ENCODE results near the gene BTBD9. TPM values are rescaled to one million over a fixed set of nuclear protein-coding genes. Genes with fewer than 3 reads are reported as not detected.

Gene BTBD9
- total RNA-seq, 1 experiment from 2014 or later, result 4.3 TPM

DNA sequence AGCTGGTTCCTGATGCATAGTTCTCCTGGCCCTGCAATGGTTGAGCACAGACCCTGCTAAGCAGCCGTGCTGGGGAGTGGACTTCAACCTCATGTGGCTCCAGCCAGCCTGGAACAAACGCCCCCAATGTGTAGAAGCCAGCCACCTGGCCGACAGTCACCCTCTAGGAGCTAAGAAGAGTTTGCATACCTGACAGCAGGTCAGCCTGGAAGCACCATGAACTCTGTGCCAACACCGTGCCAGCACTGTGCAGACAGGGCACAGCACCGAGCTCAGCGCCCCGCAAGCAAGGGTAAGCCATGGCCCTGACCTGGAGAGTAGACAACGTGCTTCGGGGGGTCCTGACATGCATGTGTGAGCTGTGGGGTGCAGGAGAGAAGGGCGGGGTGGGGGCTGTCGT, 463.9 kb downstream of the BTBD9 start:
- Histone ChIP-seq H3K27ac (ENCODE audit: low read length) (no peak overlapping the region), H3K4me2 (ENCODE audit: low read length) (no peak overlapping the region), H3K4me3 (ENCODE audit: low read length) (no peak overlapping the region), H3K27me3 (ENCODE audit: low read length) (no peaks in the 10 kb centered on the region), H3K9me2 (replicated peaks; ENCODE audit: low read length) (no peaks in the 10 kb centered on the region), H3F3A (ENCODE audit: low read length, unreplicated experiment) (no peaks in the 10 kb centered on the region), H3K9ac (ENCODE audit: low read length) (no peak overlapping the region), H3K9me3 (ENCODE audit: low read length) (no peaks in the 10 kb centered on the region), H4K20me1 (ENCODE audit: low read length) (no peaks in the 10 kb centered on the region), H3K4me1 (ENCODE audit: insufficient read depth, low read length) (peaks cover 13% of the 10 kb centered on the region), H3K36me3 (ENCODE audit: low read depth, low read length) (no peaks in the 10 kb centered on the region), H2AFZ (ENCODE audit: low read length) (no peak overlapping the region), H3K79me2 (ENCODE audit: low read length) (no peaks in the 10 kb centered on the region)
- TF ChIP-seq, protein P1, sequence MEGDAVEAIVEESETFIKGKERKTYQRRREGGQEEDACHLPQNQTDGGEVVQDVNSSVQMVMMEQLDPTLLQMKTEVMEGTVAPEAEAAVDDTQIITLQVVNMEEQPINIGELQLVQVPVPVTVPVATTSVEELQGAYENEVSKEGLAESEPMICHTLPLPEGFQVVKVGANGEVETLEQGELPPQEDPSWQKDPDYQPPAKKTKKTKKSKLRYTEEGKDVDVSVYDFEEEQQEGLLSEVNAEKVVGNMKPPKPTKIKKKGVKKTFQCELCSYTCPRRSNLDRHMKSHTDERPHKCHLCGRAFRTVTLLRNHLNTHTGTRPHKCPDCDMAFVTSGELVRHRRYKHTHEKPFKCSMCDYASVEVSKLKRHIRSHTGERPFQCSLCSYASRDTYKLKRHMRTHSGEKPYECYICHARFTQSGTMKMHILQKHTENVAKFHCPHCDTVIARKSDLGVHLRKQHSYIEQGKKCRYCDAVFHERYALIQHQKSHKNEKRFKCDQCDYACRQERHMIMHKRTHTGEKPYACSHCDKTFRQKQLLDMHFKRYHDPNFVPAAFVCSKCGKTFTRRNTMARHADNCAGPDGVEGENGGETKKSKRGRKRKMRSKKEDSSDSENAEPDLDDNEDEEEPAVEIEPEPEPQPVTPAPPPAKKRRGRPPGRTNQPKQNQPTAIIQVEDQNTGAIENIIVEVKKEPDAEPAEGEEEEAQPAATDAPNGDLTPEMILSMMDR (conservative IDR thresholded peaks at IDR 0.05; ENCODE audit: low read depth, low read length), result no peak
- TF ChIP-seq EZH2phosphoT487 (IDR thresholded peaks at IDR 0.05; ENCODE audit: borderline replicate concordance, low read length) (no peak), EZH2 (IDR thresholded peaks at IDR 0.05; ENCODE audit: low read length, unreplicated experiment) (no peak)
- no TSS peak for BruUV-seq (replicated peaks)
- ATAC-seq, result no peak
- ChIA-PET CTCF (no interaction called here), POLR2A (ENCODE audit: unreplicated experiment) (interaction anchor here (0.7 kb wide), 1 partner anchor 91 kb away, joined by 4 read pairs; no protein-coding TSS in a partner anchor)
- intact Hi-C loops (cut with micrococcal nuclease), result loop anchor here (10.0 kb wide), 1 partner anchor 109 kb away; no protein-coding TSS in a partner anchor
- no peak for DNase-seq

DNA sequence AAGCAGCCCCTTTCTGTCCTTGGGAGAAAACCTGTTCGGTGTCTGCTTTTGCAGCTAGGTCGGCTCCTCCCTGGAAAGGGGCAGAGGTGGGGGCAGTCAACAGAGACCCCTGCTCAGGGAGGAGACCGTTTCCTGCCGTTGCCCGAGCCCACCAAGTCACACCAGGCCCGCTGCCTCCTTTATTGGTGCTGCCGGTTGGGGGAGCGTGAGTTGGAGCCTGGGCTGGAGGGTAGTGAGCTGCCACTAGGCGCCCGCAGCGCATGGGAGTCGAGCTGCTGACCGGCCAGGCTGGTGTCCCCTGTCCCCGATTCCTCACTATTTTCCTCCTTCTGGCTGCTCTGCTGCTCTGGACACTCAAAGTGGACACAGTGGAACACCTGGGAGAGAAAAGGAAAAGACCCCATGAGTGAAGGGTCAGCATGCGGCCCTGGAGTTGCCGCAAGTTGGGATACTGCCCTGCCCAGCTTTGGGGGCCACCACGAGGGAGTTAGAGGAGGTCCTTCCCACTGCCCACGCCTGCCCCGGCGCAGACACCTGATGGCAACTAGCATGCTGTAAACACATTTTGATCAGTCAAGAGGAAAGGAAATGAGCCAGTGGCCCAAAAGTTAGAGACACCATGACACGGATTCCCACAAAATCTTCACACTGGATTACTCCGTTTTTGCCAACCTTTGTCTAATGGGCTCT, 464.8 kb downstream of the BTBD9 start:
- Histone ChIP-seq H3K9me2 (replicated peaks; ENCODE audit: low read length) (no peaks in the 10 kb centered on the region), H2AFZ (ENCODE audit: low read length) (no peak overlapping the region), H3K79me2 (ENCODE audit: low read length) (no peaks in the 10 kb centered on the region), H3K9ac (ENCODE audit: low read length) (no peak overlapping the region), H3K9me3 (ENCODE audit: low read length) (no peaks in the 10 kb centered on the region), H3K4me2 (ENCODE audit: low read length) (no peak overlapping the region), H3K36me3 (ENCODE audit: low read depth, low read length) (no peaks in the 10 kb centered on the region), H3K27ac (ENCODE audit: low read length) (peak overlapping the region; percentile 15), H3K4me1 (ENCODE audit: insufficient read depth, low read length) (peaks cover 13% of the 10 kb centered on the region), H3K4me3 (ENCODE audit: low read length) (no peak overlapping the region), H3K27me3 (ENCODE audit: low read length) (no peaks in the 10 kb centered on the region), H3F3A (ENCODE audit: low read length, unreplicated experiment) (no peaks in the 10 kb centered on the region), H4K20me1 (ENCODE audit: low read length) (no peaks in the 10 kb centered on the region)
- ATAC-seq (no peak), DNase-seq (no peak)
- TF ChIP-seq EZH2 (IDR thresholded peaks at IDR 0.05; ENCODE audit: low read length, unreplicated experiment), result no peak
- no peak for TF ChIP-seq EZH2phosphoT487 (IDR thresholded peaks at IDR 0.05; ENCODE audit: borderline replicate concordance, low read length)
- TF ChIP-seq, protein P1 (conservative IDR thresholded peaks at IDR 0.05; ENCODE audit: low read depth, low read length), result no peak
- BruUV-seq (replicated peaks), result no TSS peak
- intact Hi-C loops (cut with micrococcal nuclease), result loop anchor here (10.0 kb wide), 1 partner anchor 110 kb away; no protein-coding TSS in a partner anchor
- ChIA-PET CTCF (no interaction called here), POLR2A (ENCODE audit: unreplicated experiment) (interaction anchor here (0.7 kb wide), 1 partner anchor 92 kb away, joined by 4 read pairs; no protein-coding TSS in a partner anchor)

DNA sequence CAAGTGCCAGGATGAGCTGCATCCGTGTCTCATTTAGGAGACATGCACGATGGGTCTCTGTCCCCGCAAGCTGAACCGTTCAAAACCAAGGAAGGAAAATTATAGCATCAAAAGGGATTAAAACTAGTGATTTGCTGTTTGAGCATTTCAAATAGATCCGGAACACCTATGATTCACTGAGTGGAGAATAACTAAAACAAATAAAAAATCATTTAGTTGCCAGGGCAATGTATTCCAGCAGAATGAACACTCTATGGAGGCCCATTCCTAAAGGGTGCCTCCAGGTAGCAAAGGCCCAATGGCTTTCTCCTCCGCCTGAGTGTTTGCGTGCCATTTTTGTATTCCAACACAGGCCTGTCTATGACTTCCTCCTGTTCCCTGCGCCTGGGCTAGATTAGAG, 465.4 kb downstream of the BTBD9 start:
- DNase-seq, result peak; percentile 56
- H3K4me3 ChIP-seq (ENCODE audit: low read length), result no peak overlapping the region
- H2AFZ ChIP-seq (ENCODE audit: low read length), result no peak overlapping the region
- BruUV-seq (replicated peaks), result no TSS peak
- ATAC-seq, result peak; percentile 88
- H4K20me1 ChIP-seq (ENCODE audit: low read length), result no peaks in the 10 kb centered on the region
- H3K27ac ChIP-seq (ENCODE audit: low read length), result peak overlapping the region; percentile 15
- intact Hi-C loops (cut with micrococcal nuclease), result loop anchor here (10.0 kb wide), 1 partner anchor 110 kb away; no protein-coding TSS in a partner anchor
- H3K9me3 ChIP-seq (ENCODE audit: low read length), result no peaks in the 10 kb centered on the region
- no peaks in the 10 kb centered on the region for H3F3A ChIP-seq (ENCODE audit: low read length, unreplicated experiment)
- H3K27me3 ChIP-seq (ENCODE audit: low read length), result no peaks in the 10 kb centered on the region
- peaks cover 13% of the 10 kb centered on the region for H3K4me1 ChIP-seq (ENCODE audit: insufficient read depth, low read length)
- TF ChIP-seq EZH2 (IDR thresholded peaks at IDR 0.05; ENCODE audit: low read length, unreplicated experiment) (no peak), EZH2phosphoT487 (IDR thresholded peaks at IDR 0.05; ENCODE audit: borderline replicate concordance, low read length) (no peak)
- TF ChIP-seq, protein P1 (conservative IDR thresholded peaks at IDR 0.05; ENCODE audit: low read depth, low read length), result no peak
- no peak overlapping the region for H3K9ac ChIP-seq (ENCODE audit: low read length)
- POLR2A ChIA-PET (ENCODE audit: unreplicated experiment), result no interaction called here
- H3K9me2 ChIP-seq (replicated peaks; ENCODE audit: low read length), result no peaks in the 10 kb centered on the region
- H3K79me2 ChIP-seq (ENCODE audit: low read length), result no peaks in the 10 kb centered on the region
- H3K4me2 ChIP-seq (ENCODE audit: low read length), result no peak overlapping the region
- no peaks in the 10 kb centered on the region for H3K36me3 ChIP-seq (ENCODE audit: low read depth, low read length)
- CTCF ChIA-PET, result no interaction called here

Data from PC-3 (cell line).